ENCODE data around the gene STAG2. TPM values are rescaled to one million over a fixed set of nuclear protein-coding genes. Genes with fewer than 3 reads are reported as not detected.

Gene STAG2
- total RNA-seq, 1 experiment from 2014 or later: 66.3 TPM

GRCh38 chrX:123943488-123943887 is 18.0 kb upstream of the STAG2 start:
- Histone ChIP-seq H3K4me1 (ENCODE audit: control insufficient read depth in 1 of 2, insufficient read depth in 2 of 2, low read length in 2 of 2) (no peaks in the 10 kb centered on the region), H3K4me3 (replicated peaks in 1 of 2; ENCODE audit: low read depth in 1 of 2, low read length in 2 of 2) (no peak overlapping the region), H3K27ac (ENCODE audit: low read depth, low read length) (no peak overlapping the region), H3K79me2 (ENCODE audit: insufficient read depth, low read length) (no peaks in the 10 kb centered on the region), H3K9ac (ENCODE audit: low read length) (no peak overlapping the region), H3K36me3 (ENCODE audit: control insufficient read depth in 1 of 2, insufficient read depth in 2 of 2, low read length in 2 of 2) (no peaks in the 10 kb centered on the region), H4K20me1 (ENCODE audit: insufficient read depth) (no peaks in the 10 kb centered on the region), H2AFZ (ENCODE audit: low read depth, low read length, poor library complexity, severe bottlenecking) (no peak overlapping the region), H3K4me2 (ENCODE audit: low read length) (no peak overlapping the region), H3K27me3 (ENCODE audit: insufficient read depth, low read length) (no peaks in the 10 kb centered on the region), H3K9me2 (ENCODE audit: insufficient read depth) (no peaks in the 10 kb centered on the region), H3K9me3 (ENCODE audit: control insufficient read depth in 1 of 2, insufficient read depth in 1 of 2, low read depth in 1 of 2, low read length in 2 of 2) (no peaks in the 10 kb centered on the region)
- TF ChIP-seq EZH2phosphoT487 (IDR thresholded peaks at IDR 0.05; ENCODE audit: borderline replicate concordance): no peak
- TF ChIP-seq ATF3 (IDR thresholded peaks at IDR 0.05): no peak
- no peak for TF ChIP-seq ZBTB33 (IDR thresholded peaks at IDR 0.05; ENCODE audit: extremely low read depth, insufficient replicate concordance, low read length)
- no peak for TF ChIP-seq FOSL1 (IDR thresholded peaks at IDR 0.05; ENCODE audit: low read depth)
- TF ChIP-seq CEBPB (IDR thresholded peaks at IDR 0.05; ENCODE audit: low read depth): no peak
- no peak for TF ChIP-seq YY1 (IDR thresholded peaks at IDR 0.05; ENCODE audit: extremely low read depth, insufficient replicate concordance, low read depth, low read length)
- TF ChIP-seq EGR1 (IDR thresholded peaks at IDR 0.05; ENCODE audit: low read depth): no peak
- no peak for TF ChIP-seq CBX3 (IDR thresholded peaks at IDR 0.05; ENCODE audit: low read depth)
- TF ChIP-seq TCF7L2 (IDR thresholded peaks at IDR 0.05; ENCODE audit: borderline replicate concordance, extremely low read depth, insufficient read depth, insufficient read length): no peak
- no TSS peak for BruUV-seq (replicated peaks)
- intact Hi-C loops (cut with micrococcal nuclease): no loop called here
- ChIA-PET CTCF (no interaction called here), RAD21 (ENCODE audit: low non-redundant PET in 1 of 2, low total read pairs in 2 of 2, uncharacterized antibody in 2 of 2, unreplicated experiment in 2 of 2) (no interaction called here), POLR2A (no interaction called here)
- ATAC-seq (no peak), DNase-seq (ENCODE audit: low read depth, low spot score) (no peak)

All from HCT116 (cell line).